HG02973 (cell line): ENCODE results near the gene MRPL58.

Source experiments
- ATAC-seq: cut with Tn5 transposase; IDR thresholded peaks from one replicate; pipeline ENCODE4 v1.9.1; 2021; ENCODE audit warnings: moderate library complexity; ENCODE audit not compliant: unreplicated experiment

MRPL58 gene

DNA sequence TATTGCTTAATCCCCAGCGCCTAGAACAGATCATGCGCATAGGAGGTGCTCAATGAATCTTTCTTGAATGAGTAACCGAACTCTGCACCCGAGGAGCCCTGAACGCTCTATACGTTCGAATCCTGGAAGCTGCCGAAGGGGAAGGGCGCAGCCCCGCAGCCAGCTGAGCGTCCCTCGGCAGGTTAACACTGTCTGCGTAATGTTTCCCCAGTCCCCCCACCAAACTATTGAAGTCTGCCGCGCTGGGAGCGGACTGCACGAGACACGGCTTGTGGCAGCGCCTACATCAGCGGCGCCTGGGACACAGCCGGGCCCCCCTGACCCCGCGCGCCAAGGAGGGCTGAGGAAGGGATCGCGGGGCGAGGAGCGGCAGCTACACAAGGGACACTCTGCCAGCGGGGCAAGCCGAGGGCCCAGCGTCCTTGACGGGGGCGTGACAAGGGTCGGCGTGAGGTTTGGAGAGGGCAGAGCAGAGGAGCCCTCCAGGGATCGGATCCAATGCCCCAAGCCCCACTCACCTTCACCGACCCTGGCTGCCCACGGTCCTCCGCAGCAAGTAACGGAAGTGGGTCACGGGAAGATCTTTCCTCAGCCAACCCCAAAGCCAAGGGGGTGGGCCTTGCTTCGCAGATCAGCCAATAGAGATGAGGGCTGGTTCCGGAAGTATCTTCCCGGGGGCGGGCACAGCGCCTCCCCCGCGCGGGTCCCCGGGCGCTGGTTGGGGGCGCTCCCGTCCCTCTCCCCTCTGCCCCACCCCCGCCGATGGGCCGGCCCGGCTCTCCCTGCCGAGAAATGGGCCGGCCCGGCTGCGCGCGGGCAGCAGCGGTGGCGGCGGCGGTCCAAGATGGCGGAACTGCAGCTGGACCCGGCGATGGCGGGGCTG is 34.2 kb downstream of the MRPL58 start, which contains the start of the genes ATP5PD and KCTD2:
TSS of gene ATP5PD (minus strand) at position 563 of the 883 bp plus-strand sequence. CDS start 4,319 bp downstream, outside the sequence.
TSS of gene KCTD2 (plus strand) at position 819 of the 883 bp plus-strand sequence. CDS start at position 845, 26 bp downstream.
- peak; percentile 89 for ATAC-seq

DNA sequence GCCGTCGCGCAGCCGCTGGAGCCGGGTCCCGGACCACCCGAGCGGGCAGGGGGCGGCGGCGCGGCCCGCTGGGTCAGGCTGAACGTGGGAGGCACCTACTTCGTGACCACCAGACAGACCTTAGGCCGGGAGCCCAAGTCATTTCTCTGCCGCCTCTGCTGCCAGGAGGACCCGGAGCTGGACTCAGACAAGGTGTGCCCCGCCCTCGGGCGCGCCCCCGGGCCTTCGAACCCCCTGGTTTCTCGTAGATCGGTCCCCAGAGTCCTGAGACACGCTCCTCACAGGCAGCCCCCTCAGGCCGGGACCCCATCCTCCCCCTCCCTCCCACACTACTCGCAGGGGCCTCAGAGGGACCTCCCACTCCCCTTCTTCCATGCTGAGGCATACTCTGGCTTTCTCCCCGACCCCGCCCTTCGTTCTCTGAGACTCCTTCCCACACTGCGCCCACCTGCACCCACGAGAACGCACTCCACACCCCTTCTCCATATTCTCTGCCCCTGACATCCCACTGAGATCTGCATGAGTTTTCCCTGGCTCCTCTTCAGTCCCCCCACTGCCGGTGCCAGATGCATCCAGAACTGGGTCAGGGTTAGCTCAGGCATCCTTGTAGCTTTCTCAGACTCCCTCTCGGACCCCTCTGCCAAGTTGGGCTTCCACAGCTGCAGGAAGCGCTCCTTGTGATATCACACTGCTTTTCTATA is 35.1 kb downstream of the MRPL58 start:
- peak; percentile 13 for ATAC-seq

DNA sequence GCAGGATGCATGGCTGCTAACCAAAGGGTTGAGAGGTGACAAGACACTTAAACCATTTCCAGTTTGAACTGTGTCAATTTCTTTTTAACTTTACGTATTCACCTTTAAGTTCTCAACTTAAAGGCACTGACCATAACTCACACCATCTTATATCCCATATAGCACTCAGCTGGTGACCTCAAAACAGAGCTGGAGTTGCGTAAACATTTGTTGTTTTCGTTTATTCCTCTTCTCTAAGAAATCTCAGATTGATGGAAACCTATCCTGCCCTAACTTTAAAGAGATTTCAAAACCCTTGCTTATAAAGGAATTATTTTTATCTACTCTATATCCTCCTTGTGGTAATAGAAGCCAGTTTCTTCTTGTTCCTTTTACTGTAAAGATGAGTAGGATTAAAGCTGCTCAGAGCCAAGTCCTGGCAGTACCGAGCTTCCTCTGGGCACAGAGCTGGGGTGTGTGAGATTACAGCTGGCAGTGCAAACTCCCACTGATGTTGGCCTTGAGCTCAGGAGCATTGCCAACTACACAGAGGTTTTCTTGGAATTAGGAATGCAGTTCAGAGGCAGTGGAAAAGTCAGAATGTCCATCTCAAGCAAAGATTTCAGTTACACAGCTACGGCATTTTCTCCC is 35.9 kb downstream of the MRPL58 start:
- ATAC-seq, result no peak

DNA sequence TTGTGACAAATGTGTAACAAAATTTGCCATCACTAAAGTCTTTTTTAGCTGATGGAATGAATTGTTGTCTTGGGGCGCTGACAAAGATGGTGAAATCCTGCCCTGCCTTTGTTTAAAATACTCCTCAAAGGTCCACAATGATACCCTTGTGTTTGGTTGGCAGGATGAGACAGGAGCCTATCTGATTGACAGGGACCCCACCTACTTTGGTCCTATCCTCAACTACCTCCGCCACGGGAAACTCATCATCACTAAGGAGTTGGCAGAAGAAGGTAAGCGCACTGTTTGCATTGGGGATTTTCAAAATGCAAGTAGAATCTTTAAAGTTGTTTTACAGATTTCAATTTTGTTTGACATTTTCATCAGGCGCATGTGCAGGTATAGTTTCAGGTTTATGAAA is 36.6 kb downstream of the MRPL58 start:
- ATAC-seq, result no peak

DNA sequence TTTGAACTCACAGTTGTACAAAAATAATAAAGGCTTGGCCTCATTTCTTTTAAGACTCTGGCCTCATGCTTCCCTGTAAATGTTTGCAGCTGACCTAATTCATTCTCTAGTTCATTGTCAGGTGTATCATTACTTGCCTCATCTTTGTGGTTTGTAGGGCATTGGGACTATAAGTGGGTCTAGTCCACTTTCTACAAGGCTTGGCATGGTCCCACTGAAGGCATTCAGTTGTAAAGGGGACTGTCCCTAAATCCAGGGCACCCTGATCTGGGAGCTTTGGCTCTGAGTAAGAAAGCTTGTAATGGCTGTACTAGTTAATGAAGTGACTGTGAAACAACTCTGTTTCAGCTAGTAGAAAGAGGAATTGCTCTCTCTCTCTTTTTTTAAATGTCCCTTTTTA is 37.2 kb downstream of the MRPL58 start:
- ATAC-seq, result no peak

DNA sequence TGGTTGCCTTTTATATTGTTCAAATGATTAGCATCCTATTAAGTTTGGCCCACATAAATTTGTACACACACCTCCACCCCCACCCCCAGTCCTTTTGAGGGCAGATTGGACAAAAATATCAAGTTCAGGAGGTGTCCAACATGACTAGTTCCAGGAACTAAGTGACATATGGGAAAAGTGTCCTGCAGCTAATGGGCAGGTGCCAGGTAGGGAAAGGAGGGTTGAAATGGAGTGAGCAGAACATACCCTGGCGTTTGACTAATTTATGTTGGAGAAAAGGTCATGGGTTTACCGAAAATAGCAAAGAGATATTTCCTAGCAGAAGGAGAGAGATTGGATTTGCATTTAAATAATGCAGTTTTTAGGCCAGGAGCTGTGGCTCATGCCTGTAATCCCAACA is 39.5 kb downstream of the MRPL58 start:
- no peak for ATAC-seq

DNA sequence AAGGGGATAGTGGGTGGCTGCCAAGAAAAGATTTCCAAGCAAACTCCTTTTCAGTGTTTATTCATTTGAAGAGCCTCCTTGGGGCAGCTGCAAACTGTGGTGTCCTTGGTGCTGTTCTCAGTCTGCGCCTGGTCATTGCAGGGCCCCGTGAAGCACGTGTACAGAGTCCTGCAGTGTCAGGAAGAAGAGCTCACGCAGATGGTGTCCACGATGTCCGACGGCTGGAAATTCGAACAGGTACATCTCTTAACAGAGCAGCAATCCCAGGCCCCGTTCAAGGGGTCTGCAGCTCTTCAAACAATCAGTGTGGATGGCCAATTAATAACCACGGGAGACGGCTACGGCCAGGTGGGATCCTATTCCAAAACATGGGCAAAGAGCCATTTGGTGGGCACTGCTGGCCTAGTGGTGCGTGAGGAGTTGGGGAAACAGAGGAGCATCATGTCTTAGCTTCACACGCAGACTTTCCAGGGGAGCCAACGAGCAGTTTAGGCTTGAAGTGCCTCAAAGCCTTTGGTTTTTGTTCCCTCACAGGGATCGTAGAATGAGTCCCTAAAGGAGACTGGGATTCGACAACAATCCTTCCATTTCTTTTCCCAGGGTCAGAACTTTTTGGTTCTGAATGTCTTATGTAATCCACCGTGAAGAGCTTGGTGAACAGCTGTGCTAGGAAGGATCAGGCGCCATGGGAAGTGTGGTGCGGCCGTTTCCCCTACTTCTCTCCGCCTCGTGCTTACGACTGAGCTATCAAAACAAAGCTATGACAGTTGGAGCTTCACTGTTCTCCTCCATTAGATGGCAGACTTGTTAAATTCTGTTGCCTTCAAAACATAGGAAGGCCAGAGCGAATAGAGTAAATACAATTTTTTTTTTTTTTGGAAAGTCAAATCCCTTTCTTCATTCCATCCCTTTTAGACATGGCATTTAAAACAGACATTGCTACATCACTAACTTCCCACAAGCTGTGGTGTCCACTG is 47.2 kb downstream of the MRPL58 start:
- ATAC-seq, result no peak

DNA sequence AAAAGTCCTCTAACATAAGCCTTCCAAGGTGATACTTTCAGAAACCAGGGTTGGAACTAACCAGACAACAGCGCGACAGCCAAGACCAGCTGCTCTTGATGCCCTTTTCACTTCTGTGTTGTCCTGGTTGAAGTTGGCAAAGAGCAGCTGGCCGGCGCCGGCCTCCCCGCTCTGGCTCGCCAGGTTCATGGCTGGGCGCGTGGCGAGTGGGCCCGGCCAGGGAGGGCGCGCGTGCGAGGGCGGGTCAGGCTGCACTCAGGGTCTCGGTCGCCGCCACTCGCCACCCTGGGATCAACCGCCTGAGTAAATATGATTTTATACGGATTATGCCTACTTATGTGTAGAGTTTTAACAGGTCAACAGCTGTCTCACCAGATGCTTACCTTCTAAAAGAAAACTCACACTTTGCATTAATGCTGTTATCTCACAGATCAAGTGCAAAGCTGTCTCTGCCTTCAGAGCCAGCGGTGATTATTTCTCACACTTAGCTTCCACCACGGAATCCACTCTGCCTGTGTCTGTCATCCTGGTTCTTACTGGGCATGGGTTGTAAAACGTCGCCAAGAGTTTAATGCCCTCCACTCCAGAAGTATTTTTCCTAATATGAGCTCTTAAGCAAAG is 48.1 kb downstream of the MRPL58 start:
- no peak for ATAC-seq

DNA sequence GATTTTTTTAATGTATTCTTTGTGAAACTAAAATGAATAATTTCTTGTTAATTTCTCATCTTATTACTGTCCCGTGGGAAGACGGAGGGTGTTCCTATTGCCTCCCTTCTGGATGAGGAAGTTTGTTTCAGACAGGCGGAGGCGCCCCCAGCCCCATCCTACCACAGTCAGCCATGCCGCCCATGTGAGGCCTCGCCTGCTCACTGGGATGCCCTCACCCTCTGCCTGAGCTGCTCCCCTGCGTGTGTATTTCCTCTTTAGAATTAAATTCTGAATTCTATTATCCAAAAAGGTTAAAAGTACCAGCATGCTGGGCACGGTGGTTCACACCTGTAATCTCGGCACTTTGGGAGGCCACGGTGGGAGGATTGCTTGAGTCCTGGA is 48.6 kb downstream of the MRPL58 start:
- ATAC-seq, result no peak

DNA sequence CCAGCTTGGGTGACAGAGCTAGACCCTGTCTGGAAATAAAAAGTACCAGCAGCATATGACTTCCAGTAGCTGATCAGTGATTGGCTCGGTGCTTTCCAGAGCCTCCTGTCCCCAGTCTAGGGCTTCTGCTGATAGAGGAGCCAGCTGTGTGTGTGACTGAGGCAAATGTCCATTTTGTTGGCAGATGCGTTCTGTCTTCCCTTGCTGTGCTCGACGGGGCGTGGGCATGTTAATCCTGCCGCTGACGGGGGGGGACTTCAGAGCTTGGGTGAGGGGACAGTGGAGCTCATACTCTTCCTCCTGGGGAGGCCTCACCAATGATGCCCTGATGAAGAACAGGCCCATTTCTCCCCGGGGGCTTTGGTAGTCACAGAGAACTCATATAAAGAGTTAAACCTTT is 49.1 kb downstream of the MRPL58 start:
- ATAC-seq, result no peak

DNA sequence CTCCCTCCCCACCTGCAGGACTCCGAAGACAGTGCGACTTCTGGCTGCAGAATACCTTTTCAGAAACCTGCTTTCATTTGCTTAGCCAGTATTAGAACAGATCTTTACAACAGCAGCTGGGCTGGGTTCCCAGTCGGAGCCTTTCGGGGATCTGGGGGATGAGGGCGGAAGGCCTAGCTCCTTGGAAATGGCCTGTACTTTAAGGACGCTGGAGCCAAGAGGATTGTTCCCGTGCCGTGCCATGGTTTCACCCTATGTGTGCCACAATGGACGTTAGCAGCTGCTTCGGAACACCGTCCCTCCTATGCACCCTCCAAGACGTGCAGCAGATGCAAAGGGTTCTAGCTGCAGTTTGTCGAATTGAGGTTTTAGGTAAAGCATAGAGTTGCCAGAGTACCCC is 50.7 kb downstream of the MRPL58 start:
- no peak for ATAC-seq

DNA sequence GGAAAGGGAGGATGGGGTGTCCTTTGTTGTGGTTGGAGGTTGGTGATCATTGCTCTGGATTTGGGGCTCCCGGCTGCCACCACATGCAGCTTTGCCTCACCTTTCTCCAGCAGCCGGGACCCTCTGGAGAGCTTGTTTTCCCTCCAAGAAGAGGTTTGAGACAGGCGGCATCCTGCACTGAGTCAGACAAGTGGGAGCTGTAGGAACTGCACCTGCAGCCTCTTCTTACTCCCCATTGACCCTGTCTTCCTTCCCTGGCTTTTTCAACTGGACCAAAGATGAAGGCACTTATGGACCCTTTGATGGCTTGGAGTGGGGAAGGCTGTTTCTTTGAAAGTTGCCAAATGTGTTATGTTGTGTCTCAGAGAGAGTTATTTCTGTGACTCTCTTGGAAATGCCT is 51.2 kb downstream of the MRPL58 start:
- ATAC-seq, result no peak

DNA sequence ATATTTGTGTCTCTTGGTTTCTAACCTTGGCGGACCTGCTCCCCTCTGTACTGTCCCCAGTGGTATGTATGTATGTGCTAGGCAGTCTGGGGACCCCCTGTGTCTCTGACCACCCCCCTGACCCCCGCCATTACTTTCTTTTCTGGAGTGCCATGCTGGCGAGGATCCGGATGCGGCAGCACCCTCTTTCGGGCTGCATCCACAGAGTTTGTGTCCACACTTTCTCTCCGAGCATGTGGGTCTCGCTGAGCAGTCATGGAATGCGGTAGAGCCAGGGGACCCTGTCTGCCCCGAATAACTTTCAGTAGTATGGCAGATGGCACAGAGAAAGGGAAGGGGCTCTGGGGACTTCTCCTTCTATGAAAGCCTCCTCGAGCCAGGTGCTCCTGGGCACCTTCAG is 51.6 kb downstream of the MRPL58 start:
- ATAC-seq, result no peak

DNA sequence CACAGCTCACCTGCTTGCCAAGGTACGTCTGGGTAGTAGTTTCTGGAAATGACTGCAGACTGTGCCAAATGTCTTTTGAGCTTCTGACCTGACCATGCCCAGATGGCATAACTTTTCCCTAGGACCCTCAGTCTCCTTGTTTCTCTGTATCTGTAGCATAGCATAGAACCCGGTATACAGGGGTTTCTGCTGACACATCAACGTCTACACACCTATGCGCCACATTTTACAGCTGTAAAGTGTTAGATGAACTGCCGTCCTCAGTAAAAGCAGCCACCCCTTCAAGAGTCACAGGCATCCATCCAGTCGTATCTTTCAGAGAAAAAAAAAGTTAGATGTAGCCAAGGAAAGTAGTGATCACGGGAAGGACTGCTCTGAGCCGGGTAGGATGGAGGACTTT is 52.0 kb downstream of the MRPL58 start:
- no peak for ATAC-seq

DNA sequence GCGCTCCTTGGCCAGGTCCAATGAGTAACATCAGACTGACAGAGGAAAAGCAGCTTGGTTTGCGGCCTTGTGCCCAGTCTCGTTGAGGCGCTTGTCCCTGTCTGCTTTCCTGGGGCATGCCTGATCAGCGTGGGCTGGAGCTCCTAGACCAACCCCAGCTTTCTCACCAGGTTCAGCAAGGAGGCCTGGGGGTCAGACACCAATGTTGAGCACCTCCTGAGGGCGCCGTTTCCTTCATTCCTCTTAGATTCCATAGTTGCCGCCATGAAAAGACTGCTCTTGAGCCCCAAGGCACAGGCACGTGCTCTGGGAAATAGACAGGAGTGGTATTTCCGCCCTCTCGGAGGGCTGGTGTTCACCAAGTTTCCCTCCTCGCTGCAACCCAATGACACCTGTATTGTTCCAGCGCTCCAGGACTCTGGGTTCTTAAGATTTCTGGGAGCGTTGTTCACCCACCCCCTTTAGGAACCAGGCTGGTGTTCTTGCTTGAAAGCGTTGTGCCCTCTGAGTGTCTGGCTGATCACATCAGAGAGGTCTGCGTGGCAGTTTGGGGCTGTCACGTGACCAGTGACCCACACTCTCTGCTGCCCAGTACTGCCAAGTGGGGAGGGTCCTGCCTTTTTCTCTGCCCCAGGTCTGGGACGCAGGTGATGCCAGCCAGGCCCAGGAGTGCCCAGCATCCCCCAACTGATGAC is 52.5 kb downstream of the MRPL58 start:
- ATAC-seq, result no peak

DNA sequence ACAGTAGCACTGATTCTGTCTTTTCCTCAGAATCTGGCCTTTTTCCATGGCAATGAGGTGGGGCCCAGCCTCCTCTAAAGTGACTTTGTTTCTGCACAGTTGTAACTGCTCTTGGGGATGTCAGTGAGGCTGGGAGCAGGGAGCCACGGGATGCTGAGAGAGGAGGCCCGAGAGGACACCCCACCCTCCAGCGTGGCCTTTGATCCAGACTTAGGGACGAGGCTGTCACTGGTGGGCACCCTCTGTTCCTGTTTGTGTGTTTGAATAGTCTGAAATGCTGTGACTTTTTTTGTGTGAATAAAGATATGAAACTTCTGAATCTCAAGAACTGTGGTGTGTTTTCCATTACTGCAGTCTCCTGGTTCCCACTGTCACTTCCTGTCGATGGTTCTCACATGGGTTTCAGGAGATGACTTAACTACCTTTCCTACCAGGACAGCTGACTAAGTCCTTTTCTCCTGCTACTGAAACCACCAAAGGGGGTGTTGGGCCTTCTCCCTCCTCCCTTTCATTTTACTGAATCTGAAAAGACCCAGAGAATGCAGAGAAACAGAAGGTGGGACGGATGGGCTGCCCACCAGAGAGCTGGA is 53.2 kb downstream of the MRPL58 start:
- ATAC-seq, result no peak

DNA sequence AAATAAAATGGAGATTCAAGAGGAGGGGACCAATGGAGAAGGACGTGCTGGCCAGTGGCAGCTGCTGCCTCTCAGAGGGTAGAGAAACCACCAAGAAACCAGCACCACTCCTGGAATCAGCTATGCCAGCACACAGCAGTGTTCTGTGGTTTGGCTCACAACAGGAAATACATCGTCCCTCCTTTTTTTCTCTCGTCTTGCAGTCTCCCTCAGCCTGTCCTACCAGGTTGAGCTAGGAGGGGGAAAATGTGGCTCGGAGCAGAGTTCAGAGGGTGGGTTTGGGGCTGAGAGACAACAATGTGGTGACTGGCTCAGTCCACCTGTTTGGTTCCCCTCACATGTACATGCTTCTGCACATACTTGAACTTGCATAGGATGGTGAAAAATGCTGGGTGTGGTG is 55.4 kb downstream of the MRPL58 start:
- ATAC-seq, result no peak

DNA sequence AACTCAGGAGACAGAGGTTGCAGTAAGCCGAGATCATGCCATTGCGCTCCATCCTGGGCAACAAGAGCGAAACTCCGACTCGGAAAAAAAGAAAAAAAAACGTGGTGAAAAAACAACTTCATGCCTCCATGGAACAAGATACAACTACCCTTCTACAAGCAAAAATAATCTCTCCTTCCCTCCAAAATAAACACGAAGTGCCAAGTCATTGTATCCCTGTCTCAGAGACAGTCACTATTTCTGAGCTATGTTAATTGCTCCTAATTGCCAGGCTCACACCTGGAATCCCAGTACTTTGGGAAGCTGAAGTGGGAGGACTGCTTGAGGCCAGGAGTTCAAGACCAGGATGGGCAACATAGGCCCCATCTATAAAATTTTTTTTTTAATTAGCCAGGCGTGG is 56.3 kb downstream of the MRPL58 start:
- ATAC-seq, result no peak

DNA sequence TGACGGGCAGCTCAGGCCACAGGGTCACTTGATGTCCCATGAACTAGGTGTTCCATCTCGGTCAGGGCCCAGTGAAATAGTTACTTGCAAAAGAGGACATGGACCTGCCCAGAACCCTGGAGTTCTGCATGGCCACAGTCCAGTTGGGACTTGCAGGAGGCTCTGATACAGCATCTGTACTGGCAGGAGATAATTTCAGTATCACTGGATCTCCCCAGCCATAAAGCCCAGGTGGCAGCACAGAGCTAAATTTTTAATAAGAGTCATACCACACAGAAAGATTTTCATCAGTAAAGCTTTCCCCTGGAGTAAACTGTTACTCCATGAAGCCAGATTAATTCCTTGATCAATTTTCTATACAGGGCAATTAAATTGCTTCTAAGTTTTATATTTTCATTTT is 57.3 kb downstream of the MRPL58 start:
- ATAC-seq, result no peak
